ENCODE data around the gene KIFBP. TPM values are rescaled to one million over a fixed set of nuclear protein-coding genes. Genes with fewer than 3 reads are reported as not detected.

Gene KIFBP
- total and polyA plus RNA-seq, 2 of the 13 experiments (the other 11 are each of a cell fraction or from before 2014, with no cell fraction given): 13.0 to 21.9 TPM

DNA sequence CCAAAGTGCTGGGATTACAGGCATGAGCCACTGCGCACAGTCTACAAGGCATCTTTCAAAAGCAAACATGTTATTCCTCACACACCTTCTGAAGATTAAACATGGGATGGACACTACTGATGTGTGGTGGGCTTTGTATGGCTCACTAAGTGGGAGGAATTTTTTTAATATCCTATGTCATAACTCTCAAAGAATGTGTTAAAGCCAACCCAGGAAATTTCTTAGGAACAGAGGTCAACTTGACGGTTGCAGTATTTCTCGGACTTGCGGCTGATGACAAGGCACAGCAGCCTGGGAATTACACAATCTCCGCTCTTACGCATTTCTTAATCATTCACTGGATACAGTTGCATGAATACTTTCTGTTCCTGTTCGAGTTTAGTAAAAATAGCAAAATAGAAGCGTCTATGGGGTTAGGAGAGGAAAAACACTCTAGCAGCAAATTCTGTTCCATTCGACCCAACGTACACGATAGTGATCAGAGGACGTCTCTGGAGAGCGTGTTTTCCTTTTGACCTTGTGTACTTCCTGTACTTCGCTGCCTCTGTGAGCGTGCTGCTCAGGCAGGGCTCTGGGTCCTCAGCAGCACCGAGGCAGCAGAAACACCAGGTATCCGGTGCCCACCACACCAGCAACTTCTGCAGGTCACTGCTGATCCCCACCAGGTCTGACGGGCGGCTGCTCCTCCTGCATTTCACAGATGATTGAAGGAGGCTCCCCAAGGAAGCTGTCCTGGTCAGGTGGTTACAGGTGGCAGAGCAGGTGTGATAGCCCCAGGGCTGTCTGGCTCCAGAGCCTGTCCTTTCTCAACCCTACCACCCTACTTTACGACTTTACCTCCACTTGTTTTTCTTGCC is 72.9 kb downstream of the KIFBP start (continued):
- TF ChIP-seq, protein P1, sequence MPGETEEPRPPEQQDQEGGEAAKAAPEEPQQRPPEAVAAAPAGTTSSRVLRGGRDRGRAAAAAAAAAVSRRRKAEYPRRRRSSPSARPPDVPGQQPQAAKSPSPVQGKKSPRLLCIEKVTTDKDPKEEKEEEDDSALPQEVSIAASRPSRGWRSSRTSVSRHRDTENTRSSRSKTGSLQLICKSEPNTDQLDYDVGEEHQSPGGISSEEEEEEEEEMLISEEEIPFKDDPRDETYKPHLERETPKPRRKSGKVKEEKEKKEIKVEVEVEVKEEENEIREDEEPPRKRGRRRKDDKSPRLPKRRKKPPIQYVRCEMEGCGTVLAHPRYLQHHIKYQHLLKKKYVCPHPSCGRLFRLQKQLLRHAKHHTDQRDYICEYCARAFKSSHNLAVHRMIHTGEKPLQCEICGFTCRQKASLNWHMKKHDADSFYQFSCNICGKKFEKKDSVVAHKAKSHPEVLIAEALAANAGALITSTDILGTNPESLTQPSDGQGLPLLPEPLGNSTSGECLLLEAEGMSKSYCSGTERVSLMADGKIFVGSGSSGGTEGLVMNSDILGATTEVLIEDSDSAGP (CRISPR knock-in tag; IDR thresholded peaks at IDR 0.05; ENCODE audit: borderline replicate concordance): no peak; the same call in 1 of the 2 replicates
- TF ChIP-seq POLR2G (IDR thresholded peaks at IDR 0.05; ENCODE audit: low read depth, low read length): no peak
- no peak for TF ChIP-seq TAF1 (CRISPR knock-in tag; IDR thresholded peaks at IDR 0.05)
- TF ChIP-seq, protein P2, sequence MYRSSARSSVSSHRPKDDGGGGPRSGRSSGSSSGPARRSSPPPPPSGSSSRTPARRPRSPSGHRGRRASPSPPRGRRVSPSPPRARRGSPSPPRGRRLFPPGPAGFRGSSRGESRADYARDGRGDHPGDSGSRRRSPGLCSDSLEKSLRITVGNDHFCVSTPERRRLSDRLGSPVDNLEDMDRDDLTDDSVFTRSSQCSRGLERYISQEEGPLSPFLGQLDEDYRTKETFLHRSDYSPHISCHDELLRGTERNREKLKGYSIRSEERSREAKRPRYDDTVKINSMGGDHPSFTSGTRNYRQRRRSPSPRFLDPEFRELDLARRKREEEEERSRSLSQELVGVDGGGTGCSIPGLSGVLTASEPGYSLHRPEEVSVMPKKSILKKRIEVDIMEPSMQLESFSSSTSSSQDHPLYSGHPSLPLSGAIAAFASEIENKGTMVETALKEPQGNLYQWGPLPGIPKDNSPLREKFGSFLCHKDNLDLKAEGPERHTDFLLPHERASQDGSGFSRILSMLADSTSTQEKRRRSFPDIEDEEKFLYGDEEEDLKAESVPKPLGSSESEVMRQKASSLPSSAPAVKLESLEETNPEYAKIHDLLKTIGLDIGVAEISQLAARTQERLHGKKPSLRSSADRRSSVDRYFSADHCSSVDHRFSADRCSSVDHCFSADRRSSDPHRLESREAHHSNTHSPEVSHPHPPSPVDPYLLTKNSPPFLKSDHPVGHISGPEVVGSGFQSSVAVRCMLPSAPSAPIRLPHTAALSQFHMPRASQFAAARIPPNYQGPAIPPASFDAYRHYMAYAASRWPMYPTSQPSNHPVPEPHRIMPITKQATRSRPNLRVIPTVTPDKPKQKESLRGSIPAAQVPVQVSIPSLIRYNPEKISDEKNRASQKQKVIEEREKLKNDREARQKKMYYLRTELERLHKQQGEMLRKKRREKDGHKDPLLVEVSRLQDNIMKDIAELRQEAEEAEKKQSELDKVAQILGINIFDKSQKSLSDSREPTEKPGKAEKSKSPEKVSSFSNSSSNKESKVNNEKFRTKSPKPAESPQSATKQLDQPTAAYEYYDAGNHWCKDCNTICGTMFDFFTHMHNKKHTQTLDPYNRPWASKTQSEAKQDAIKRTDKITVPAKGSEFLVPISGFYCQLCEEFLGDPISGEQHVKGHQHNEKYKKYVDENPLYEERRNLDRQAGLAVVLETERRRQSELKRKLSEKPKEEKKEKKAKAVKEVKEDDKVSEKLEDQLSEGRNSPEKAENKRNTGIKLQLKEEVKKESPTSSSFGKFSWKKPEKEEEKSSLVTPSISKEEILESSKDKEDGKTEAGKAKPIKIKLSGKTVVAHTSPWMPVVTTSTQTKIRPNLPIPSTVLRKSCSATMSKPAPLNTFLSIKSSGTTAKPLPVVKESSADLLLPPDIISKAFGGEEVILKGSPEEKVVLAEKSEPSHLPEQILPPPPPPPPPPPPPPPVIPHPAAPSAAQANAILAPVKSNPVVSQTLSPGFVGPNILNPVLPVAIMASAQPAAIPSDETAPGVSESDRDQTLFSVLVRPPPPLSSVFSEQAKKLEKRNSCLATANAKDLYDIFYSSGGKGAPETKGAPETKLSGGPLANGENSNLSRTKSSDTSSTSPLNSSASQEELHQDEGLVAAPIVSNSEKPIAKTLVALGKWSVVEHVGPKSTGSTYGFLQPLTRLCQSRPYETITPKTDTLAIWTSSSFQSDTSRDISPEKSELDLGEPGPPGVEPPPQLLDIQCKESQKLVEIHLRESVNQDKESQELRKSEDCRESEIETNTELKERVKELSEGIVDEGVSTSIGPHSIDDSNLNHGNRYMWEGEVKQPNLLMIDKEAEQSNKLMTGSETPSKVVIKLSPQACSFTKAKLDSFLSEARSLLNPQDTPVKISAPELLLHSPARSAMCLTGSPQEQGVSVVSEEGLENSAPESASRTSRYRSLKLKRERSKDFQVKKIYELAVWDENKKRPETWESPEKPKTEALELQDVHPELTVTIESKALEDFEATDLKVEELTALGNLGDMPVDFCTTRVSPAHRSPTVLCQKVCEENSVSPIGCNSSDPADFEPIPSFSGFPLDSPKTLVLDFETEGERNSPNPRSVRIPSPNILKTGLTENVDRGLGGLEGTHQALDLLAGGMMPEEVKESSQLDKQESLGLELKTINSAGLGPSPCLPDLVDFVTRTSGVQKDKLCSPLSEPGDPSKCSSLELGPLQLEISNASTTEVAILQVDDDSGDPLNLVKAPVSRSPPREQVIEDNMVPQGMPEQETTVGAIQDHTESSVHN (CRISPR knock-in tag; IDR thresholded peaks at IDR 0.05): no peak
- no peak for TF ChIP-seq ZNF251 (CRISPR knock-in tag; IDR thresholded peaks at IDR 0.05)
- TF ChIP-seq KMT2B (CRISPR knock-in tag; IDR thresholded peaks at IDR 0.05): no peak
- TF ChIP-seq, protein P3, sequence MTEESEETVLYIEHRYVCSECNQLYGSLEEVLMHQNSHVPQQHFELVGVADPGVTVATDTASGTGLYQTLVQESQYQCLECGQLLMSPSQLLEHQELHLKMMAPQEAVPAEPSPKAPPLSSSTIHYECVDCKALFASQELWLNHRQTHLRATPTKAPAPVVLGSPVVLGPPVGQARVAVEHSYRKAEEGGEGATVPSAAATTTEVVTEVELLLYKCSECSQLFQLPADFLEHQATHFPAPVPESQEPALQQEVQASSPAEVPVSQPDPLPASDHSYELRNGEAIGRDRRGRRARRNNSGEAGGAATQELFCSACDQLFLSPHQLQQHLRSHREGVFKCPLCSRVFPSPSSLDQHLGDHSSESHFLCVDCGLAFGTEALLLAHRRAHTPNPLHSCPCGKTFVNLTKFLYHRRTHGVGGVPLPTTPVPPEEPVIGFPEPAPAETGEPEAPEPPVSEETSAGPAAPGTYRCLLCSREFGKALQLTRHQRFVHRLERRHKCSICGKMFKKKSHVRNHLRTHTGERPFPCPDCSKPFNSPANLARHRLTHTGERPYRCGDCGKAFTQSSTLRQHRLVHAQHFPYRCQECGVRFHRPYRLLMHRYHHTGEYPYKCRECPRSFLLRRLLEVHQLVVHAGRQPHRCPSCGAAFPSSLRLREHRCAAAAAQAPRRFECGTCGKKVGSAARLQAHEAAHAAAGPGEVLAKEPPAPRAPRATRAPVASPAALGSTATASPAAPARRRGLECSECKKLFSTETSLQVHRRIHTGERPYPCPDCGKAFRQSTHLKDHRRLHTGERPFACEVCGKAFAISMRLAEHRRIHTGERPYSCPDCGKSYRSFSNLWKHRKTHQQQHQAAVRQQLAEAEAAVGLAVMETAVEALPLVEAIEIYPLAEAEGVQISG (CRISPR knock-in tag; IDR thresholded peaks at IDR 0.05): 0 out of 2 replicates have a peak, but pooled peaks have one; percentile 10
- TF ChIP-seq, protein P4, sequence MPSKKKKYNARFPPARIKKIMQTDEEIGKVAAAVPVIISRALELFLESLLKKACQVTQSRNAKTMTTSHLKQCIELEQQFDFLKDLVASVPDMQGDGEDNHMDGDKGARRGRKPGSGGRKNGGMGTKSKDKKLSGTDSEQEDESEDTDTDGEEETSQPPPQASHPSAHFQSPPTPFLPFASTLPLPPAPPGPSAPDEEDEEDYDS (CRISPR knock-in tag; IDR thresholded peaks at IDR 0.05): no peak
- no peak for TF ChIP-seq ISL2 (CRISPR knock-in tag; IDR thresholded peaks at IDR 0.05)
- TF ChIP-seq, protein P5, sequence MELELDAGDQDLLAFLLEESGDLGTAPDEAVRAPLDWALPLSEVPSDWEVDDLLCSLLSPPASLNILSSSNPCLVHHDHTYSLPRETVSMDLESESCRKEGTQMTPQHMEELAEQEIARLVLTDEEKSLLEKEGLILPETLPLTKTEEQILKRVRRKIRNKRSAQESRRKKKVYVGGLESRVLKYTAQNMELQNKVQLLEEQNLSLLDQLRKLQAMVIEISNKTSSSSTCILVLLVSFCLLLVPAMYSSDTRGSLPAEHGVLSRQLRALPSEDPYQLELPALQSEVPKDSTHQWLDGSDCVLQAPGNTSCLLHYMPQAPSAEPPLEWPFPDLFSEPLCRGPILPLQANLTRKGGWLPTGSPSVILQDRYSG (CRISPR knock-in tag; IDR thresholded peaks at IDR 0.05): no peak
- no peak; the same call in 1 of the 2 replicates for TF ChIP-seq ZNF441 (CRISPR knock-in tag; IDR thresholded peaks at IDR 0.05; ENCODE audit: borderline replicate concordance)
- TF ChIP-seq ZNF773 (CRISPR knock-in tag; IDR thresholded peaks at IDR 0.05; ENCODE audit: borderline replicate concordance): no peak
- no peak for TF ChIP-seq MLLT10 (CRISPR knock-in tag; IDR thresholded peaks at IDR 0.05)
- TF ChIP-seq POLR2AphosphoS2 (IDR thresholded peaks at IDR 0.05; ENCODE audit: low read depth, low read length): no peak
